Measurements from ENCODE around the gene OCIAD1.

- no peak for TF ChIP-seq CTCF (conservative IDR thresholded peaks at IDR 0.05)
- no peak for TF ChIP-seq EZH2 (IDR thresholded peaks at IDR 0.05; ENCODE audit: low read depth)
Observed at GRCh38 chr4:48901196-48901595, 70.3 kb downstream of the OCIAD1 start.
